ENCODE results near the gene EYA2.
A peak's percentile ranks its signal among the peaks of the same experiment; 100 is the strongest.

EYA2 gene

GRCh38 chr20:46998477-46999240 lies 104.0 kb downstream of the EYA2 start:
- no peak for TF ChIP-seq CTCF (IDR thresholded peaks at IDR 0.05; ENCODE audit: control insufficient read depth, extremely low read depth, insufficient read depth)
- DNase-seq (ENCODE audit: low read depth), result no peak
- H3K4me3 ChIP-seq (ENCODE audit: low read depth, low read length), result no peak overlapping the region

GRCh38 chr20:46999801-47000465 lies 105.3 kb downstream of the EYA2 start:
- no peak for DNase-seq (ENCODE audit: low read depth)
- no peak for TF ChIP-seq CTCF (IDR thresholded peaks at IDR 0.05; ENCODE audit: control insufficient read depth, extremely low read depth, insufficient read depth)
- H3K4me3 ChIP-seq (ENCODE audit: low read depth, low read length), result no peak overlapping the region

- TF ChIP-seq CTCF (IDR thresholded peaks at IDR 0.05; ENCODE audit: control insufficient read depth, extremely low read depth, insufficient read depth), result no peak
- no peak overlapping the region for H3K4me3 ChIP-seq (ENCODE audit: low read depth, low read length)
- no peak for DNase-seq (ENCODE audit: low read depth)
Measured at GRCh38 chr20:47003223-47003622, 108.6 kb downstream of the EYA2 start.

GRCh38 chr20:47004179-47004578 lies 109.5 kb downstream of the EYA2 start:
- no peak overlapping the region for H3K4me3 ChIP-seq (ENCODE audit: low read depth, low read length)
- DNase-seq (ENCODE audit: low read depth), result no peak
- TF ChIP-seq CTCF (IDR thresholded peaks at IDR 0.05; ENCODE audit: control insufficient read depth, extremely low read depth, insufficient read depth), result no peak

GRCh38 chr20:47007826-47008655 lies 113.4 kb downstream of the EYA2 start:
- no peak overlapping the region for H3K4me3 ChIP-seq (ENCODE audit: low read depth, low read length)
- TF ChIP-seq CTCF (IDR thresholded peaks at IDR 0.05; ENCODE audit: control insufficient read depth, extremely low read depth, insufficient read depth), result no peak
- no peak for DNase-seq (ENCODE audit: low read depth)

GRCh38 chr20:47008842-47009518 lies 114.3 kb downstream of the EYA2 start:
- DNase-seq (ENCODE audit: low read depth), result peak; percentile 94
- TF ChIP-seq CTCF (IDR thresholded peaks at IDR 0.05; ENCODE audit: control insufficient read depth, extremely low read depth, insufficient read depth), result no peak
- H3K4me3 ChIP-seq (ENCODE audit: low read depth, low read length), result no peak overlapping the region

Data from LNCaP clone FGC (cell line).